Upper lobe of left lung (tissue), 4 donors: ENCODE data around the gene TNFRSF12A.

Experiments used
- EP300 ChIP-seq, 4 donors: sonication (generic); formaldehyde crosslinking; IDR thresholded peaks; one replicate each; pipeline ENCODE4 v1.5.1; 2017; ENCODE audit warnings: antibody characterized with exemption in 4 of 4, control low read depth in 2 of 4
- POLR2A ChIP-seq, 4 donors: fragments of 450-650 bp; IDR thresholded peaks; one replicate each; pipeline ENCODE4 v1.5.1; 2016 to 2017; ENCODE audit warnings: antibody characterized with exemption in 4 of 4, mild to moderate bottlenecking in 2 of 4
- POLR2AphosphoS5 ChIP-seq, 2 donors: sonication (generic); formaldehyde crosslinking; IDR thresholded peaks; one replicate each; pipeline ENCODE4 v1.5.1; 2017; ENCODE audit warnings: antibody characterized with exemption in 2 of 2
- TF ChIP-seq, protein P1 (sequence below), 6 experiments: fragments of 450-650 bp in 4 of 6; fragments of 200-600 bp in 2 of 6; sonication (generic) in 2 of 6; IDR thresholded peaks; one replicate each; pipeline ENCODE4 v1.5.1; 2016 to 2019; ENCODE audit warnings: antibody characterized with exemption in 6 of 6

- TF ChIP-seq POLR2AphosphoS5 (IDR thresholded peaks at IDR 0.05) (no peak), POLR2A (IDR thresholded peaks at IDR 0.05) (no peak), EP300 (IDR thresholded peaks at IDR 0.05) (no peak)
- TF ChIP-seq, protein P1, sequence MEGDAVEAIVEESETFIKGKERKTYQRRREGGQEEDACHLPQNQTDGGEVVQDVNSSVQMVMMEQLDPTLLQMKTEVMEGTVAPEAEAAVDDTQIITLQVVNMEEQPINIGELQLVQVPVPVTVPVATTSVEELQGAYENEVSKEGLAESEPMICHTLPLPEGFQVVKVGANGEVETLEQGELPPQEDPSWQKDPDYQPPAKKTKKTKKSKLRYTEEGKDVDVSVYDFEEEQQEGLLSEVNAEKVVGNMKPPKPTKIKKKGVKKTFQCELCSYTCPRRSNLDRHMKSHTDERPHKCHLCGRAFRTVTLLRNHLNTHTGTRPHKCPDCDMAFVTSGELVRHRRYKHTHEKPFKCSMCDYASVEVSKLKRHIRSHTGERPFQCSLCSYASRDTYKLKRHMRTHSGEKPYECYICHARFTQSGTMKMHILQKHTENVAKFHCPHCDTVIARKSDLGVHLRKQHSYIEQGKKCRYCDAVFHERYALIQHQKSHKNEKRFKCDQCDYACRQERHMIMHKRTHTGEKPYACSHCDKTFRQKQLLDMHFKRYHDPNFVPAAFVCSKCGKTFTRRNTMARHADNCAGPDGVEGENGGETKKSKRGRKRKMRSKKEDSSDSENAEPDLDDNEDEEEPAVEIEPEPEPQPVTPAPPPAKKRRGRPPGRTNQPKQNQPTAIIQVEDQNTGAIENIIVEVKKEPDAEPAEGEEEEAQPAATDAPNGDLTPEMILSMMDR (IDR thresholded peaks at IDR 0.05), result no peak
Measured at GRCh38 chr16:2987833-2988232, 32.3 kb upstream of the TNFRSF12A start.
